Measurements from ENCODE around the gene RHBDF1.

DNA sequence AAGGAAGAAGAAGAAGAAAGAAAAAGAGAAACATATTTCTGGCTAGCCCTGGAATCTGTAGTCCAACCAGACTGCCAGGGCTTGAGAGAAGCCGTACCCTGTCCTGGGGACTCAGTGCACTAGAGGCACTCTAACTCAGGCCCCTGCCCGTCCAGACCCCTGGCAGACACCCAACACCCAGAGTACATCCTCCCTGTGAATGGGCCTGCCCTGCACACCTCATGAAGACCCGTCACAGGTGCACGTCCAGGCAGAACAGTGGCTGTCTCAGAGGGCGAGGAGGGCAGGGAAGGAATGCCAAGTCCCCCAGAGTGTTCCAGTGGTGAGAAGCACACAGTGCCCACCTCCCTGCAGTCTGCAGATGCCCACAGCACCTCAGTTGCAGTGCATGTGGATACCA is 28.6 kb upstream of the RHBDF1 start:
- no peak for TF ChIP-seq EZH2 (IDR thresholded peaks at IDR 0.05; ENCODE audit: low read length, missing control alignments)
- TF ChIP-seq, protein P1, sequence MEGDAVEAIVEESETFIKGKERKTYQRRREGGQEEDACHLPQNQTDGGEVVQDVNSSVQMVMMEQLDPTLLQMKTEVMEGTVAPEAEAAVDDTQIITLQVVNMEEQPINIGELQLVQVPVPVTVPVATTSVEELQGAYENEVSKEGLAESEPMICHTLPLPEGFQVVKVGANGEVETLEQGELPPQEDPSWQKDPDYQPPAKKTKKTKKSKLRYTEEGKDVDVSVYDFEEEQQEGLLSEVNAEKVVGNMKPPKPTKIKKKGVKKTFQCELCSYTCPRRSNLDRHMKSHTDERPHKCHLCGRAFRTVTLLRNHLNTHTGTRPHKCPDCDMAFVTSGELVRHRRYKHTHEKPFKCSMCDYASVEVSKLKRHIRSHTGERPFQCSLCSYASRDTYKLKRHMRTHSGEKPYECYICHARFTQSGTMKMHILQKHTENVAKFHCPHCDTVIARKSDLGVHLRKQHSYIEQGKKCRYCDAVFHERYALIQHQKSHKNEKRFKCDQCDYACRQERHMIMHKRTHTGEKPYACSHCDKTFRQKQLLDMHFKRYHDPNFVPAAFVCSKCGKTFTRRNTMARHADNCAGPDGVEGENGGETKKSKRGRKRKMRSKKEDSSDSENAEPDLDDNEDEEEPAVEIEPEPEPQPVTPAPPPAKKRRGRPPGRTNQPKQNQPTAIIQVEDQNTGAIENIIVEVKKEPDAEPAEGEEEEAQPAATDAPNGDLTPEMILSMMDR (conservative IDR thresholded peaks at IDR 0.05 in 1 of 2, IDR thresholded peaks at IDR 0.05 in 1 of 2; ENCODE audit: low read depth in 1 of 2, low read length in 2 of 2) = no peak

Data from fibroblast of lung (primary cell).